Occipital lobe (tissue), 2 donors: Measurements from ENCODE around the gene DNM2. TPM values are rescaled to one million over a fixed set of nuclear protein-coding genes. Genes with fewer than 3 reads are reported as not detected.
"Not testable (repeated sequence)": the region's sequence is repeated elsewhere in the genome, so short reads cannot be mapped to it uniquely, and the experiment has no call there.

Source experiments
- DNase-seq: peaks from one replicate; lab custom pipeline; 2025; lab: John Stamatoyannopoulos, UW
- total RNA-seq: library from RNA; depleted of rRNA; stranded (reverse); fragments of >200 nt; gene quantifications from one replicate; pipeline ENCODE4 v1.2.3, GENCODE V29; 2014

Gene DNM2
- total RNA-seq, 1 donor from 2014 or later = 34.0 TPM

DNA sequence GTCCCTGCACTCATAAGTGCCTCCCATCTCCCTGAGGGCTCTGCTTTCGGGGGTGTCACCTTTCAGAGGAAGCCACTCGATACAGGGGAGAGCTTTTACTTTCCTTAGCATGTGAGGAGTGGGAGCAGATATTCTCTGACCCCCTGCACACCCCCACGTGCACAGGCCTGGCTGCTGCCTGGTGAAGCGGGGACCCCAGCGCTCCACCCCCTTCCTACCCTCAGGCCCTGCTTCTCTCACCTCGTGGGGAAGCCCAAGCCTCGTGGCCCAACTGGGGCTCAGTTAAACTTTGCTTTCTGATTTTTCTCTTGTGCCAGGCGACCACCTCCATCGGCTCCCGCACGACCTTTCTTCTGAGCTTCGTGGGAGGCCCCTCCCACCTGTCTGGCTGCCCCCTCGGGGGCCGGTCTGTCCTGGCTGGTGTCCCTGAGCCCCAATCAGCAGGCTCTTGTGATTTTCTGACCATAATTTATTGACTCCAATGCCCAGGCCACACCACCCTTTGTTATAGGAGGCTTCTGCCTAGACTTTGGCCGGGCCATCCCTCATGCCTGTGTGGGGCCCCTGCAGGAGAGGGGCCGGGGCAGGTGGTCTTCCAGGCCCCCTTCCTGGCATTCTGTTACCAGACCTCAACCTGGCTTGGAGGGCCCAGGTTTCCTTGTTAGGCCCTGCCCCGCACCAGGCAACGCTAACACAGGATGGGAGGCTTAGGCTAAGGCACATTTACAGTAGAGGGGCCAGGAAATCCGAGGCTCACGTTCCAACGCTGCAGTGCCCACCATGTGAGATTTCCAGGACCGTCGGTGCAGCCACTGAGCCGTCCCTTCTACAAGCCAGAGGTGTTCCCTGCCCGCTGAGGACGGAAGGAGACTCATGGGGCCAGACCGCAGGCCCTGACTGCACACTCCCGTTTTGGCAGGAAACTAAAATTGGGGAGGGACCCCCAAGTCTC lies 114.4 kb downstream of the DNM2 start:
- no peak for DNase-seq

DNA sequence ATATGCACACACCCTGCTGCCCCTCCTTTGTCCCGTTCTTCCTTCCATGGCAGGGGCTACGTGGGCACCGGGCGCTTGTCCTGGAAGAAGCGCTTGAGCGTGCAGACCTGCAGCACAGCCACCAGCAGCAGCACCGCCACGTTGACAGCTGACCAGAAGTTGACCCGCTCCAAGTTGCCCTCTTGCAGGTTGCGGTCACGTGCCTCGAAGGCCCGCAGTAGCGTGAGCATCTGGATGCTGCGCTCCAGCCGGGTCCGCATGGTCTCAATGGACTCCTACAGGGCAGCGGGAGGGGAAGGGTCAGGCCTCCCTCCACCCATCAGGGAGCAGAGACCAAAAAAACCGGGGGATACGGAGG lies 115.0 kb downstream of the DNM2 start:
- no peak for DNase-seq

DNA sequence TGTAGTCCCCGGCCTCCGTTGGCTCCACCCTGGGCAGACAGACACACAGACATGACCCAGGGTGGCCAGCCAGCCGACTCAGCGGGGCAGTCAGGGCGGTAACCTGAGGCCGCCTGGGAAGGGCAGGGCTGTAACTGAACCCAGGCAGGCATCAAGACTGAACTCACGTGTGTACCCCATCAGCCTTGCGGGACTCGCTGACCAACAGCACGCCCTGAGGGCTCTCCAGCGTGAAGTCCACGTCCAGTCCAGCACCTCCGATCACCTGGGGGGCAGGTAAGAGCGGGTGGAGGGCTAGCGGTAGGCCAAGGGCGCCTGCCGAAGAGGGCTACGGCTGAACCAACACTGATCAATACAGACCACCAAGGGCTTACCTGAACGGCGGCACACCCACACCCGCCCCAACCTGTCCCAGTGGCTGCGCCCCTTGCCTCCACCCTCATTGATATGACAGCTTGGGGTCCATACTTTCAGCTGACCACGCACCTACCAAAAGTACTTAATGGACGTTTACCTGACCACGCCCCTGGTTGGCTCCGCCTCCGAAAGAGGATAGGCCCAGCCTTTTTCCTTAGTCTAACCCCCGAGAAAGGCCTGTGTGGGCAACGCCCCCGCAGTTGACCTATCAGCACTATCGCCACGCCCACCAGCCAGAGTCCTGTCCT lies 117.3 kb downstream of the DNM2 start:
- DNase-seq = no peak

DNA sequence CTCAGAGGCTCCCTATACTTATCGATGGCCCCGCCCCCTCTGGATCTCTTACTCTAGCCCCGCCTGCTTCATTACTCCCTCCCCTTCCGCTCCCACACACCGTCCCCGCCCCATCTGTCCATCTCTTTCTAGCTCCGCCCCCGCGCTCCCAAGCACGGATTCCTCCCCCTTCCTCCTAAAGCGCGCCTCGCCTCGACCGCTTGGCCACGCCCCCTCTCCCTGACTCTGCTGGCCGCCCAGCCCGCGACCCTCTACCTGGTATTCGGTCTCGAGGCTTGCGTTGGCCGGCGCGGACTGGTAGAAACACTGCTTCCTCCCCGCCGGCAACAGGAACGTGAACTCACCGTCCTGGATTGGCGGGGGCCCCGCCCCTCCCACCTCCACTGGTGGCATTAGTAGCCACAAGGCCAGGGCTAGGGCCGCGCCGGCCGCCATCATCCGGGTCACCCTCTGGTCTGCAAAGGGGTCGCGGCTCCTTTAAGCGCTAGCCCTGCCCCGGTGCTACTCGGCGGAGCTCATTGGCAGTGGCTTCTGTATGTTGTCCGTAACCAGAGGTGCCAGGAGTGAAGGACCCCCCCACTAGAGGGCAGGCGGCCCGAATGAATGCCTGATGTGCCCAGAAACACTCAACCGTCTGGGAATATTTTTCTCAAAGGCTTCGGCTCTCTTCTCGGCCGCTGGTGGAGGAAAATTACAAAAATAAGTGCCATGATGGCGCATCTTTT lies 118.0 kb downstream of the DNM2 start, which contains the start of gene TMED1:
TSS of gene TMED1 (minus strand) at position 459 of the 725 bp plus-strand sequence. CDS start at position 438, 21 bp downstream.
- peak; percentile 94 for DNase-seq

DNA sequence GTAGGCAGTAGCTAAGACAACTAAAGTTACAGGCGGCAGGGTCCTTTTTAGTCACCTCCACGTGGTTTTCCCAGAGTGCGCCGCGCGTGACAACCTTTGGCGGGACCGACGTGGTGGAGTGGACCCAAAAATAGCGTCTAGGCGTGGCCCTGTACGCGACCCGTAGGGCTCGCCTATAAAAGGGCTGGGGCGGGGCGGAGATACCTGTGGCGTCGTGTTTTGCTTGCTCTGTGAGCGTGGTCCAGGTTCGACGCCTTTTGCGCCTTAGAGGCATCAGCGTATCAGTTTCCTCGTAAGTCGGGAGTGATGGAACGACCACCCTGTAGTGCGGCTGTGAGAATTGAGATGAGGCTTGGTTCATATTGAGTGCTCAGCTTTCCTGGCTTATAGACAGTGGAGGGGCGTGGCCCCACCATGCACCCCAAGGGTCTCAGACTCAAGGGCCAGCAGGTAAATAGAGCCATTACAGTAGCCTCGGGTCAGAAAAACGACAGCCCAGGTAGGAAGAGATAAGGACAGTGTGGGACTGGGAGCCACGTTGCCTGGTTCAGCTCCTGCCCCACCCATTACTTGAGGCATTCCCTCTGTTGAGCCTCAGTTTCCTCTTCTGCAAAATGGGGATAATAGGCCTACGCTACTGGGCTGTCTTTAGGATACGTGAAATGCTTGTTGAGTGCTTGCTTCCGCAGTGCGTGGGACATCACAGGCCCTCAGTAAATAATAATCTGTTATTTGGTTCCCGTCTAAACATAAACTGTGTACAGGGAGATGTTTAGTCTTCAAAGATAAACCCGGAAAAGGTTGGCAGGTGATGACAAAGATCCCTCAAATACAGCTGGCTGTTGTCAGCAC lies 118.8 kb downstream of the DNM2 start:
- peak; percentile 84 for DNase-seq

DNA sequence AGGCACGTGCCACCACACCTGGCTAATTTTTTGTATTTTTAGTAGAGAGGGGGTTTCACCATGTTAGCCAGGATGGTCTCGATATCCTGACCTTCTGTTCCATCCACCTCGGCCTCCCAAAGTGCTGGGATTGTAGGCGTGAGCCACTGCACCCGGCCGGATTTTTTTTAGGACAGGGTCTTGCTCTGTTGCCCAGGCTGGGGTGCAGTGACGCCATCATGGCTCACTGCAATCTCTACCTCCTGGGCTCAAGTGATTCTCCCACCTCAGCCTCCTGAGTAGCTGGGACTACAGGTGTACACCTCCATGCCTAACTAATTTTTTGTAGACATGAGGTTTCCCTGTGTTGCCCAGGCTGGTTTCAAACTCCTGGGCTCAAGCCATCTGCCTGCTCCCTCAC lies 119.8 kb downstream of the DNM2 start:
- not testable (repeated sequence) for DNase-seq

DNA sequence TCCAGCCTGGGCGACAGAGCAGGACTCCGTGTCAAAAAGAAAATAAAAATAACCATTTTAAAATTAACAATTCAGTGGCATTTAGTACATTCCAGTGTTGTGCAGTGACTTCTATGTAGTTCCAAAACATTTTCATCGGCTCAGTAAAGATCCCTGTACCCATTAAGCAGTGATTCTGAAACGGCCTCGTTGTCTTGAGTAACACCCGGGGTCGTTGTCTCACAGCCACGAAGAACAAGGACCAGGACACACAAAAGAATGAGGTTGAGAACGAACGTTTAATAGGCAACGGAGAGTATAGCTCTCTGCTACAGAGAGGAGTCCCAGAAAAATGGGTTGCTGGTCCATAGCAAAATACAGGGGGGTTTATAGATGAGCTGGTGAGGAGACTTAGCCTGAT lies 120.5 kb downstream of the DNM2 start:
- DNase-seq = no peak

DNA sequence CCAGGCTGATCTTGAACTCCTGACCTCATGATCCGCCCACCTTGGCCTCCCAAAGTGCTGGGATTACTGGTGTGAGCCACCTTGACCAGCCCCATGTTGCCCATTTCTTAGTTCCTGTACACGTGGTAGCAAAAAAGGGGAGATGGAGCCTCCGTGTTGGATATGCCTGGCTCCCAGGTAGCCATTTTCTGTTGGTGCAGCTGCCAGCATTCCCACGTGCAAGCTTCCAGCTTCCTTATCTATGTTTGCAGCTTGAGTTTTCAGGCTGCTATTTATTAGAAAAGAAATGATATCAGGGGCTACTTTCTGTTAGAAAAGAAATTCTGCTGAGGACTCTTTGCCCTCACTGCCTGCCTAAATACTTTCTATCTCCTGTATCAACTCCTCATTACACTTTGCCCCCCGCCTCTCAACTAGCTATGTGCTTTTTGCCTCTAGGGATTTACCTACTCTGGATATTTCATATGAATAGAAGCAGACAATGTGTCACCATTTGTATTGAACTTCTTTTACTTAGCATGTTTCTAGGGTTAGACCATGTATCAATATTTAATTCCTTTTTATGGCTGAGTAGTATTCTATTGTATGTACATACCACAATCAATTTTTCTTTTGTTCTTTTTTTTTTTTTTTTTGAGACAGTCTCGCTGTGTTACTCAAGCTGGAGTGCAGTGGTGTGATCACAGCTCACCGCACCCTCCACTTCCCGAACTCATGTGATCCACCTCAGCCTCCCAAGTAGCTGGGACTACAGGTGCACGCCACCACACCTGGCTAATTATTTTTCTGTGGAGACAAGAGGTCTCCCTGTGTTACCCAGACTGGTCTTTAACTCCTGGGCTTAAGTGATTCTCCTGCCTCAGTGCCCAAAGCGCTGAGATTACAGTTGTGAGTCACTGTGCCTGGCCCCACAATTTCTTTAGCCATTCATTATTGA lies 121.5 kb downstream of the DNM2 start:
- no peak for DNase-seq

DNA sequence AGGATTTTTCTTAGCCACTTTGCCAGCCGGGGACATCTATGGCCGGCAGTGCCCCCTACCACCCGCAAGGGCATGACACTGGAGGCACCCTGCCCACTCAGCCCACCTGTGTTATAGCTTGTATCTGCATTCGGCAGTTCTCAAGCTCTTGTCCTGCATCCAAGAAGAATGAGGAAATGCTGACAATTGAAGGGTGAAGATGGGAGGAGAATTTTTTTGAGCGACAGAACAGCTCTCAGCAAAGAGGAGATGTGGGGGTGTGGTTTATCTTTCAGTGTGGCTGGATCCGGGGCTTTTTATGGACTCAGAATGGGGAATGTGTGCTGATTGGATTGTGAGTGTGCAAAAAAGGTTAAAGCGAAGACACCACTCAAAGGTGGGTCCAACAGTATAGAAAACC lies 124.9 kb downstream of the DNM2 start:
- DNase-seq = no peak

DNA sequence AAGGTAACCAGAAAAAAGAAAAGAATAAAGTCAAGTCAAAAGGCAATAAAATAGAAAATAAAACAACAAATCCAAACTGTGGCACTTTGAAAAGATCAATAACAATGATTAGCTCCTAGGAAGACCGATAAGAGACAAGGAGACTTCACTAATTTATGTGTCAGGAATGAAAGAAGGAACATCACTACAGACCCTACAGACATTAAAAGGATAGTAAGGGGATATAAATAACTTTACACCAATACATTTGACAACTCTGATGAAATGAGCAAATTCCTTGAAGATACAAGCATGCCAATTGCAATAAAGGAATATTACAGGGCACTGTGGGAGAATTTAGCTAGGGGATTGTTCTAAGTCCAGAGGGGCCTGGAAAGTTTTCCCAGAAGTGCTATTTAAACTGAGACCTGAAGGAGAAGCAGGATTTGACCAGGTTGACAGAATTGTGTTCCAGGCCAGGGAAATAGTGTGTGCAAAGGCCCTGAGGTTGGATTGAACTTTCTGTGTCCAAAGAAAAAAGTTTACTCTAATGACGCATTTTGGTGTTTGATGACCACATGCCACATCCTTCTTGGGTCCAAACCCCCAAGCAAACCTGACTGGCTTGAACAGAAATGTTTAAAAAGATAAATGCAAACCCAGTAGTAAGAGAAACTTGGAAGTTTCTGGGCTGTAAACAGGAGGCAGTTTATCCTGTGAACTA lies 128.8 kb downstream of the DNM2 start:
- DNase-seq = no peak

DNA sequence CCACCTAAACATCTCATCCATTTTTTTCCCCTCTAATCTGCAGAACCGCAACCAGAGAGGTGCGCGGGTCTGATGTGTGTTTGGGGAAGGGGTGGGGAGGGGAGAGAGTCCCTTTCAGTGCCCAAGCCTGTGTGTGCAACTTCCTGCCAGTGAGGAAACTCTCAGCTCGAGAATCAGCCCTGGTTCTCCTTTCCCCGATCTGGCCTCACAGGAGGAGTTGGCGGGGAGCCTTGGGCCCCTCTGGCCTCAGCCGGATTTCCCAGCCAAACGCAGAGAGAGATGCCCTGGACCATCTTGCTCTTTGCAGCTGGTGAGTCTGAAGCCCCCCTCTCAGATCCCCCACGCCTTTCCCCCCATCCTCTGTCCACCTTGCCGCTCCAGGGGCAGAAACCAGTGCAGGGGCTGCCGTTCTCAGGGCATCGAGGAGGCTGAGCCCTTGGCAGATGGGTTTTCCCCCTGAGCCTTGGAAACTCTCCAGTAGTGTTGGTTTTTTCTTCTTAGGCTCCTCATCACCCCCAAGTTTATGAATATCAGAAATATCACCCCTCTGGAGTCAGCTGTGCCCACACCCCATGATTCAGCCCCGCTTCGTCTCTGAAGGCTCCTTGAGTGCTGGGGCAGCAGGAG lies 130.5 kb downstream of the DNM2 start, which contains the start of gene C19orf38:
TSS of gene C19orf38 (plus strand) at position 186 of the 627 bp plus-strand sequence. CDS start at position 280, 94 bp downstream.
- DNase-seq = no peak

DNA sequence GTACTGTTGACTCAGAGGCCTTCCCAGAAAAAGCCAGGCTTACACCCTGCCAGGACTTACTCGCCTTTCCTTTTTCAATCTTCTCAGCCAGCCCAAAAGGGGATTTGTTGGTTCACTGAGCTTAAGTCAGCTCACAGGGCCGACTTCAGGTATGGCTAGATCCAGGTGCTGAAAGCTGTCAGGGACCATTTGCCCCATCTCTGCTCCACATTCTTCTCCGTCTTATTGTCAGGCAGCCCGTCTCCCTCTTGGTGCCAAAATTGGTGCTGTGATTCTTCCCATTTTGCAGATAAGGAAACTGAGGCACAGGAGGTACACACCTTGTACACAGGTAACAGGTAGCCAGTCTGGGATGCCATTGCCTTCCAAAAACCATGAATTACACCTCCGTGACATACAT lies 132.8 kb downstream of the DNM2 start:
- no peak for DNase-seq

DNA sequence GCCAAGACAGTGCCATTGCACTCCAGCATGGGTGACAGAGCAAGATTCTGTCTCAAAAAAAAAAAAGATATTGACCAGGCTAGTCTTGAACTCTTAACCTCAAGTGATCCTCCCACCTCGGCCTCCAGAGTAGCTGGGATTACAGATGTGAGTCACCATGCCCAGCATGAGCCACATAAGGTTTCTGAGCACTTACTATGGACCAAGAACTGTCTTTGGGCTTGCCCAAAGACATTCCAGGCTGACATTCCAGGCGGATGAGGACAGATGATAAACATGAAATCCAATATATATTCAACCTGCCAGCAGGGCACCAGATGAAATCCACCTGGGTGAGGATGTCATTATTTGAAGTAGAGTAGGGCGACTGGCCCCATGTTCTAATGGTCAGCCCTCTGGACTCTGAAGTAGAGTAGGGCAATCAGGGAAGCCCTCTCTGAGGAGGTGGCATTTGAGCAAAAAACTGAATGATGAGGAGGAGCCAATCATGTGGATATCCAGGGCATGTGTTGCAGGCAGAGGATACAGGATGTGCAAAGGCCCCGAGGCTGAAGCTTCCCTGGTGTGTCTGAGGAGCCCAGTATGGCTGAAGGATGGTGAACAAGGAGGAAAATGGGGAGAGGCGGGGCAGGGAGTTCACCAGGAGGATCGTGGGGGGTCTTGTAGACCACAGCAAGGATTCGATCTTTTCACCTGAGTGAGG lies 134.4 kb downstream of the DNM2 start:
- no peak for DNase-seq

DNA sequence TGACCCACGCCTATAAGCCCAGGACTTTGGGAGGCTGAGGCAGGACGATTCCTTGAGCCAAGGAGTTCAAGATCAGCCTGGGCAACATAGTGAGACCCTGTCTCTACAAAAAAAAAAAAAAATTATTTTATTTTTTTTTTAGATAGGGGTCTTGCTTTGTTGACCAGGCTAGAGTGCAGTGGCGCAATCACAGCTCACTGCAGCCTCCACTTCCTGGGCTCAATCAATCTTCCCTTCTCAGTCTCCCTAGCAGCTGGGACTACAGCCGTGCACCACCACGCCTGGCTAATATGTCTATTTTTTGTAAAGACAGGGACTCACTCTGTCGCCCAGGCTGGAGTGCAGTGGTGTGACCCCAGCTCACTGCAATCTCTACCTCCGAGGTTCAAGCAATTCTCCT lies 135.1 kb downstream of the DNM2 start:
- no peak for DNase-seq

DNA sequence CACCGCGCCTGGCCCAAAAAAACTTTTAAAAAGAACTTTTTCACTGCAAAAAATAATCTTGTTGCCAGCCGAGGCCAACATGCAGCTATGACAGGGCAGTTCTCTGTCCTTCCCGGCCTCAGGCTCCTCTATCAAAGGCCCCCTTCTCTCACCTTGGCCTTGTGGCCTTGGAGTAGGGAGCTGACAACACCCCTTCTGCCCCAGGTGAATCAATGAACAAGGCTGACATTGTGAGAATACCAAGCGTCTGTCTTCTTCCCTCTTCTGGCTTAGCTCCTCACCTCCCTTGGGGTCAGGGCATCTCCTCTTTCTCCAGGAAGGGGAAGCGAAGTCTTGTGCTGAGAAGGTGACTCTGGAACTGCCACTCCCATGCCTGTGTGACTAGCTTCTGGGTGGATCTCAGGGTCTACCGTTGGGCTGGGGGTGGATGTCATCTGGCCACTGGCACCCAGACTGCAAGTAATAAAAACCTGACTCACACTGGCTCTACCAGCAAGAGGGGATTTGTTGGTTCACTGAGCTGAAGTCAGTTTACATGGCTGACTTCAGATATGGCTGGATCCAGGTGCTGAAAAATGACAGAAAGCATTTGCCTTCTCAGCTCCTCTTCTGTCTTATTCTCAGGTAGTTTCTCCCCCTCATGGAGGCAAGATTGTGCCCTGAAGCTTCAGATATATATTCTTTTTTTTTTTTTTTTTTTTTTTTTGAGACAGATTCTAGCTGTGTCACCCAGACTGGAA lies 136.6 kb downstream of the DNM2 start:
- no peak for DNase-seq

DNA sequence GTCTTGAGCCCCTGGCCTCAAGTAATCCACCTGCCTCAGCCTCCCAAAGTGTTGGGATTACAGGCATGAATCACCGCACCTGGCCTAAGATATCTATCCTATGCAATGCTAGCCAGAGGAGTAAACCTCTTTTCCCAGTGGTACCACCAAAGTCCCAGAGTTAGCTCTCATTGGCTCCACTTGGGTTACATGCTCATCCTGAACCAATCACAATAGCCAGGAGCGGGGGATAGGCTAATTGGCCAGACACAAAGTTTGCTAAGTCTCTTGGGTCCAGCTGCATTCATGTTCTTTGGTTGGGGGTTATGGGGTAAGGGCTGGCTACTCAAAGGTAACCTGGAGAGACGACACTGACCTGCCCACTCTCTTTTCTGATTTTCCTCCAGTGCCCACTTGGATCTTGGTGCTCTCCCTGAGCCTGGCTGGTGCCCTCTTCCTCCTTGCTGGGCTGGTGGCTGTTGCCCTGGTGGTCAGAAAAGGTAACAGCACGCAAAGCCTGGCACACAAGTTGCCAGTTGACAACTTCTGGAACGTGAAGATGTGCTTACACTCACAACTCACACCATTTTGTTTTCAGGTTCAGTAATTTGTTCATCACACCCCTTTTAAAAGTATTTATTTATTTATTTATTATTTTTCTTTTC lies 138.1 kb downstream of the DNM2 start:
- no peak for DNase-seq

DNA sequence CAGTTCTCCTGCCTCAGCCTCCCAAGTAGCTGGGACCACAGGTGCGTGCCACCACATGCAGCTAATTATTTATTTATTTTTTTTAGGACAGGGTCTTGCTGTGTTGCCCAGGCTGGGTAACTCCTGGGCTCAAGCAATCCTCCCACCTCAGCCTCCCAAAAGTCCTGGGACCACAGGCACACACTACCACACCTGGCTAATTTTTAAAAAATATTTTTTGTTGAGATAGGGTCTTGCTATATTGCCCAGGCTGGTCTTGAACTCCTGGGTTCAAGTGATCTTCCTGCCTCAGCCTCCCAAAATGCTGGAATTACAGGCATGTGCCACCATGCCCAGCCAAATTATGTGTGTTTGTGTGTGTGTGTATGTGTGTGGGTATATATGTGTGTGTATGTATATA lies 139.0 kb downstream of the DNM2 start:
- DNase-seq = not testable (repeated sequence)
